HG03097 (cell line): ENCODE data around the gene MLLT1.

Experiments
- ATAC-seq: cut with Tn5 transposase; IDR thresholded peaks from one replicate; pipeline ENCODE4 v1.9.1; 2021; ENCODE audit not compliant: unreplicated experiment, low FRiP score

MLLT1 gene

GRCh38 chr19:6275170-6275744 lies 4.5 kb downstream of the MLLT1 start:
- no peak for ATAC-seq

- no peak for ATAC-seq
Observed at GRCh38 chr19:6274756-6275155, 5.0 kb downstream of the MLLT1 start.

GRCh38 chr19:6273701-6274601 lies 5.8 kb downstream of the MLLT1 start:
- no peak for ATAC-seq

- ATAC-seq, result no peak
Observed at GRCh38 chr19:6272913-6273600, 6.7 kb downstream of the MLLT1 start.

- no peak for ATAC-seq
Observed at GRCh38 chr19:6272411-6272791, 7.4 kb downstream of the MLLT1 start.

- no peak for ATAC-seq
Observed at GRCh38 chr19:6271721-6272410, 7.9 kb downstream of the MLLT1 start.

GRCh38 chr19:6271251-6271650 lies 8.5 kb downstream of the MLLT1 start:
- no peak for ATAC-seq

GRCh38 chr19:6270822-6271221 lies 9.0 kb downstream of the MLLT1 start:
- ATAC-seq, result no peak

GRCh38 chr19:6270076-6270745 lies 9.6 kb downstream of the MLLT1 start:
- ATAC-seq, result no peak

GRCh38 chr19:6269101-6269886 lies 10.5 kb downstream of the MLLT1 start:
- ATAC-seq, result no peak

GRCh38 chr19:6268382-6268771 lies 11.4 kb downstream of the MLLT1 start:
- no peak for ATAC-seq

GRCh38 chr19:6267552-6268381 lies 12.0 kb downstream of the MLLT1 start:
- no peak for ATAC-seq

- no peak for ATAC-seq
Observed at GRCh38 chr19:6264803-6265202, 15.0 kb downstream of the MLLT1 start.

GRCh38 chr19:6263735-6264444 lies 15.9 kb downstream of the MLLT1 start:
- no peak for ATAC-seq

GRCh38 chr19:6263306-6263705 lies 16.5 kb downstream of the MLLT1 start:
- ATAC-seq, result no peak

- no peak for ATAC-seq
Observed at GRCh38 chr19:6262519-6262918, 17.3 kb downstream of the MLLT1 start.

- no peak for ATAC-seq
Observed at GRCh38 chr19:6261883-6262282, 17.9 kb downstream of the MLLT1 start.

GRCh38 chr19:6260912-6261650 lies 18.7 kb downstream of the MLLT1 start:
- no peak for ATAC-seq
